ENCODE results near the gene RASGRF2. TPM values are rescaled to one million over a fixed set of nuclear protein-coding genes. Genes with fewer than 3 reads are reported as not detected.

Gene RASGRF2
- total RNA-seq, 1 donor from 2014 or later: 0.92 TPM

GRCh38 chr5:81247441-81247972, 287.3 kb downstream of the RASGRF2 start:
- TF ChIP-seq CTCF (IDR thresholded peaks at IDR 0.05): no peak
- H3K4me3 Mint-ChIP-seq (ENCODE audit: unreplicated experiment): no peak overlapping the region
- H3K27me3 Mint-ChIP-seq (ENCODE audit: low read depth): no peaks in the 10 kb centered on the region
- peaks cover 7% of the 10 kb centered on the region for H3K4me1 Mint-ChIP-seq (ENCODE audit: low read depth)
- DNase-seq (ENCODE audit: low spot score): no peak
- peaks cover 6% of the 10 kb centered on the region for H3K9me3 Mint-ChIP-seq (ENCODE audit: low read depth)
- H3K36me3 Mint-ChIP-seq (ENCODE audit: low read depth): peaks cover 8% of the 10 kb centered on the region
- H3K27ac Mint-ChIP-seq (ENCODE audit: unreplicated experiment): no peak overlapping the region

GRCh38 chr5:81249240-81249639, 289.1 kb downstream of the RASGRF2 start:
- H3K27ac Mint-ChIP-seq (ENCODE audit: unreplicated experiment): no peak overlapping the region
- DNase-seq (ENCODE audit: low spot score): no peak
- H3K9me3 Mint-ChIP-seq (ENCODE audit: low read depth): peaks cover 6% of the 10 kb centered on the region
- peaks cover 8% of the 10 kb centered on the region for H3K36me3 Mint-ChIP-seq (ENCODE audit: low read depth)
- H3K4me3 Mint-ChIP-seq (ENCODE audit: unreplicated experiment): no peak overlapping the region
- no peaks in the 10 kb centered on the region for H3K27me3 Mint-ChIP-seq (ENCODE audit: low read depth)
- no peak for TF ChIP-seq CTCF (IDR thresholded peaks at IDR 0.05)
- peaks cover 4% of the 10 kb centered on the region for H3K4me1 Mint-ChIP-seq (ENCODE audit: low read depth)

- no peak for TF ChIP-seq CTCF (IDR thresholded peaks at IDR 0.05)
- Mint-ChIP-seq H3K4me1 (ENCODE audit: low read depth) (peaks cover 4% of the 10 kb centered on the region), H3K9me3 (ENCODE audit: low read depth) (peaks cover 6% of the 10 kb centered on the region), H3K27ac (ENCODE audit: unreplicated experiment) (no peak overlapping the region), H3K27me3 (ENCODE audit: low read depth) (no peaks in the 10 kb centered on the region), H3K36me3 (ENCODE audit: low read depth) (peaks cover 8% of the 10 kb centered on the region), H3K4me3 (ENCODE audit: unreplicated experiment) (no peak overlapping the region)
- no peak for DNase-seq (ENCODE audit: low spot score)
Measured at GRCh38 chr5:81250004-81250403, 289.8 kb downstream of the RASGRF2 start.

- no peaks in the 10 kb centered on the region for H3K27me3 Mint-ChIP-seq (ENCODE audit: low read depth)
- H3K27ac Mint-ChIP-seq (ENCODE audit: unreplicated experiment): no peak overlapping the region
- H3K36me3 Mint-ChIP-seq (ENCODE audit: low read depth): peaks cover 8% of the 10 kb centered on the region
- TF ChIP-seq CTCF (IDR thresholded peaks at IDR 0.05): no peak
- no peak overlapping the region for H3K4me3 Mint-ChIP-seq (ENCODE audit: unreplicated experiment)
- H3K9me3 Mint-ChIP-seq (ENCODE audit: low read depth): peaks cover 6% of the 10 kb centered on the region
- peaks cover 7% of the 10 kb centered on the region for H3K4me1 Mint-ChIP-seq (ENCODE audit: low read depth)
- DNase-seq (ENCODE audit: low spot score): no peak
Measured at GRCh38 chr5:81251922-81252321, 291.8 kb downstream of the RASGRF2 start.

DNA sequence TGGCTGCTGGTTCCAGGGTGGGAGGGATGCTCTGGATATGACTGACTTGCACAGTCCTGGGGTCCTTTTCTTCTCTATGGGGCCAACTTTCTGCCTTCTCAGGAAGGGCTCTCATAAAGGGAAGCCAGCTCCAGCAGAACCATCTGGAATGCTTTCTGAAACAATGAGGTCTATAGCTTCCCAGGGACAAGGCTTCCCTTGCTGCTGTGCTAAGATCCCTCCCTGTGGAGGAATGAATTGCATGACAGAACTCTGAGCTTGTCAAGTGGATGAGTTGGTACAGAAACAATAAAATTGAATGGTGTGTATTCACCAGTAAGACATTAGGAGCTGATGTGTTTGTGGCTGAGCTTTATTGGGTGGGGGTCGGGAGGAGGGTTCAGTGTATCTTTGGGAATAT, 292.7 kb downstream of the RASGRF2 start:
- peaks cover 8% of the 10 kb centered on the region for H3K36me3 Mint-ChIP-seq (ENCODE audit: low read depth)
- H3K4me3 Mint-ChIP-seq (ENCODE audit: unreplicated experiment): no peak overlapping the region
- no peaks in the 10 kb centered on the region for H3K27me3 Mint-ChIP-seq (ENCODE audit: low read depth)
- no peak for DNase-seq (ENCODE audit: low spot score)
- no peak overlapping the region for H3K27ac Mint-ChIP-seq (ENCODE audit: unreplicated experiment)
- peaks cover 7% of the 10 kb centered on the region for H3K4me1 Mint-ChIP-seq (ENCODE audit: low read depth)
- TF ChIP-seq CTCF (IDR thresholded peaks at IDR 0.05): no peak
- H3K9me3 Mint-ChIP-seq (ENCODE audit: low read depth): peaks cover 6% of the 10 kb centered on the region
